ENCODE data around the gene ATP11B. TPM values are rescaled to one million over a fixed set of nuclear protein-coding genes. Genes with fewer than 3 reads are reported as not detected.

Gene ATP11B
- total RNA-seq, 2 experiments from 2014 or later = 86.6 to 92.3 TPM

DNA sequence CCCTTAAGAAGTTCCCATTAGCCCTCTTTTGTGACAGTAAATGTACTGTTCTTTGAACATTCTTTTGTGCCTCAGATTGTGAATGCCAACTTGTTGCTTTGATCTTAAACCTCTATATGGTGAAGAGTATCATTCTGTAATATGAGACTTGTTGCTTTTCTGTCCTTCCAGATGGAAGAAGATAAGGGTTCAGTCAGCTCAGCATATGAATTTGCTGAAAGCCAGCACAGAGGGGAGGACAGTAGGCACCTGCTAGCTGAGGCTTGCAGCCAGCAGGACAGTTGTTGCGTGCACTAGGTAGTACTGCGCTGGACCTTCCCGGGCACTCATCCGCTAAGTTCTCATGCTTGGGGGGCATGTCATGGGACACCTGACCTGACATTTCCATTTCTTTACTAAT, 112.3 kb downstream of the ATP11B start:
- intact Hi-C loops (cut with micrococcal nuclease) = no loop called here
- H3K4me1 Mint-ChIP-seq (ENCODE audit: low read depth) = peaks cover 13% of the 10 kb centered on the region
- no peaks in the 10 kb centered on the region for H3K27me3 Mint-ChIP-seq (ENCODE audit: low read depth)
- CTCF ChIA-PET = no interaction called here
- DNase-seq = no peak
- H3K4me3 Mint-ChIP-seq = no peak overlapping the region
- H3K27ac Mint-ChIP-seq = peak overlapping the region; percentile 3
- no peaks in the 10 kb centered on the region for H3K9me3 Mint-ChIP-seq
- H3K36me3 Mint-ChIP-seq (ENCODE audit: low read depth) = peaks cover 3% of the 10 kb centered on the region

DNA sequence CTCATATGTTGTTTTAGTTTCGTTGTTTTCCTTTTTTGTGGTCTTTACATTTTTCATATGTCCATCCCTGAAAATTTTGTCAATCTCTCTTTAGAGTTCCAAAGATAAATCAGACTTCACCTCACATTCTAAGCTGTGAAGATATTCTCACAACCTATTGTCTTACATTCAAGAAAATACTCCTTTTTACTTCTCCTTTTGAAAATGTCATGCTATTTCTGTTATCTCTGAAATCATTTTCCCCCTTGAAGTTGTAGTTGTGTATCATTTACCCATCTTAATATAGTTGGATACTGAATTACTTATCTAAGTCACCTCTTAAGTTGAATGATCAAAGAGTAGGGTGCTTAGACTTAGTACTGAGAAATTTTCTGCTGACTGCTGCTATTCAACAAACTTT, 112.7 kb downstream of the ATP11B start:
- CTCF ChIA-PET = no interaction called here
- intact Hi-C loops (cut with micrococcal nuclease) = no loop called here
- no peaks in the 10 kb centered on the region for H3K27me3 Mint-ChIP-seq (ENCODE audit: low read depth)
- no peak for DNase-seq
- H3K36me3 Mint-ChIP-seq (ENCODE audit: low read depth) = peaks cover 3% of the 10 kb centered on the region
- peaks cover 16% of the 10 kb centered on the region for H3K4me1 Mint-ChIP-seq (ENCODE audit: low read depth)
- no peaks in the 10 kb centered on the region for H3K9me3 Mint-ChIP-seq
- H3K27ac Mint-ChIP-seq = peak overlapping the region; percentile 3
- H3K4me3 Mint-ChIP-seq = no peak overlapping the region

DNA sequence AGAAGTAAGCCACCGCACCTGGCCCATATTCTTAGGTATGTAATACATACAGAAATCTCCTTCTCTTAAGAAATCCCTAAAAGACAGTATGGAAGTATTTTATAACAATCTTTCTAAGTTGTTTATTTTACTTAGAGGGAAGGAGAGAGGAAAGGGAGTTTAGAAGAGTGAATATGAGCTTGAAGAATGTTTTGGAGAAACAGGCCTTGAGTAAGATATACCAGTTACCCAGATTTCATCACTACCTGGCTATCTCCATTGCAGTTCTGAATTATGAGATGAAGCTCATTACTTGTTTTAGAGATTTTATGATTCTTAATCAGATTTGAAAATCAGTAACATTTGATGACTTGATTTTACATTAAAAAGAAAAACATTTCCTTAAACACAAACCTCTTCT, 115.2 kb downstream of the ATP11B start:
- H3K36me3 Mint-ChIP-seq (ENCODE audit: low read depth) = peaks cover 5% of the 10 kb centered on the region
- H3K4me1 Mint-ChIP-seq (ENCODE audit: low read depth) = peaks cover 36% of the 10 kb centered on the region
- intact Hi-C loops (cut with micrococcal nuclease) = loop anchor here (1.0 to 2.0 kb wide), 2 partner anchors 194 to 478 kb away; no protein-coding TSS in a partner anchor
- H3K27ac Mint-ChIP-seq = no peak overlapping the region
- DNase-seq = no peak
- H3K4me3 Mint-ChIP-seq = no peak overlapping the region
- H3K9me3 Mint-ChIP-seq = no peaks in the 10 kb centered on the region
- H3K27me3 Mint-ChIP-seq (ENCODE audit: low read depth) = no peaks in the 10 kb centered on the region
- CTCF ChIA-PET = interaction anchor here (1.1 to 3.1 kb wide), 3 partner anchors 11 to 71 kb away, joined by 3 to 16 read pairs (median 4); no protein-coding TSS in a partner anchor

DNA sequence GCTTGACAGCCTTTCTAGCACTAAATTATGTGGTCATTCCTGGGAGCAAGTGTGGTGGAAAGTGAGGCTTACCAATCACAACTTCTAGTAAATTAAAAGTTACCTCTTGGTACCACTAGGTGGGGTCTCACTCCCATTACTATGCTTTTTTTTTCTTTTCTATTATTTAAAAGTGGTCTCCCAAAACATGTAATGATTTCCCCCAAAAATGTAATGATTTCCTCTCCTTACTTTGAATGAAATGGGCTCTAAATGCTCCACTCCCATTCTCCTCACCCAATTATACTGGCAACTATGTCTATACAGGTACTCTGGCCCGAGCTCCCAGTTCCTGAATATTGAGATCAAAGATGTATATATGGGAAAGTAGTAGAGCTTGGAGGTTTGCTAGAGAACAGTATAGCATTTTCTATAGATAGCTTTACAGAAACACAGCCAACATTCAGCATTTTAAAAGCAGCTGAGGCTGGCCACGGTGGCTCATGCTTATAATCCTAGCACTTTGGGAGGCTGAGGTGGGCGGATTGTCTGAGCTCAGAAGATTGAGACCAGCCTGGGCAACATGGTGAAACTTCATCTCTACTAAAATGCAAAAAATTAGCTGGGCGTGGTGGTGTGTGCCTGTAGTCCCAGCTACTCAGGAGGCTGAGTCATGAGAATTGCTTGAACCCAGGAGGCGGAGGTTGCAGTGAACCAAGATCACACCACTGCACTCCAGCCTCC, 116.2 kb downstream of the ATP11B start:
- intact Hi-C loops (cut with micrococcal nuclease) = loop anchor here (1.0 to 5.0 kb wide), 5 partner anchors 58 to 270 kb away; partner anchors contain the start of gene MCCC1
- Mint-ChIP-seq H3K27ac (peak overlapping the region; percentile 54), H3K4me3 (no peak overlapping the region), H3K27me3 (ENCODE audit: low read depth) (no peaks in the 10 kb centered on the region), H3K4me1 (ENCODE audit: low read depth) (peaks cover 45% of the 10 kb centered on the region), H3K9me3 (no peaks in the 10 kb centered on the region), H3K36me3 (ENCODE audit: low read depth) (peaks cover 8% of the 10 kb centered on the region)
- CTCF ChIA-PET = interaction anchor here (0.7 to 3.1 kb wide), 14 partner anchors 10 to 213 kb away, joined by 3 to 16 read pairs (median 4); no protein-coding TSS in a partner anchor
- DNase-seq = no peak

DNA sequence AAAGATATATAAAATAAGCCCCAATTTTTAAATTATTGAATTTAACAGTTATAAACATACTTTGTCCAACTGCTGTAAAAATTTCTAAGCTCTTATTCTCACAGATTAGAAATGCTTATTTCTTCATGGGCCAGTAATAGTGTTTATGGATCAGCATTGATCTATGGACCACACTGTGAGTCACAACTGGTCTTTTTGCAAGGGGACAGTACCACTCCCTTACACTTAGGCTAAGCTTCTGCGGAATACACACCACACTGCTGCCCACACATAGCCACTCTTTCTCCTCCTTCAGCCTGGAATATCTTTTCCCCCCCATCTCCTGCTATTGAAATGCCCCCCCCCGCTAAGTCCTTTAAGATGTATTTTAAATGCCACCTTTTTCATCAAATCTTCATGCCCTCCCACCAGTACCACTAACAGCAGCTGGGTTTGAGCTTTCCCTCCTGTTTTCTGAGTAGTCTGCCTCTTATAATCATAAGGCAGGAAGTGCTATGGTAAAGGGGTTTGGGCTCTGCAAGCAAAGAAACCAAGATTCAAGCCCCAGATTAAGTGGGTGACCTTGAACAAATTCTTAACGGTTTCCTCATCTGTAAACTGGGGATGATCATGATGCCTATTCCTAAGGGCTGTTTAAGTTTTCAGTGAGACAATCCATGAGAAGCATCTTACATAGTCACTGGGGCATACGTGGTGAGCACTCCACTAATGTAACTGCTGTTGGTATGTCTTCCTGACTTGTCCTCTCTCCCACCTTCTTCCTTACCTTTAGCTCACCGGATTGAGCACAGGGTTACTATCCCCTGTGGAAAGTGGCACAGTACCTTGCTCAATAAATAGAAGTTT, 117.9 kb downstream of the ATP11B start:
- Mint-ChIP-seq H3K9me3 (no peaks in the 10 kb centered on the region), H3K36me3 (ENCODE audit: low read depth) (peaks cover 12% of the 10 kb centered on the region), H3K27me3 (ENCODE audit: low read depth) (no peaks in the 10 kb centered on the region), H3K27ac (no peak overlapping the region), H3K4me1 (ENCODE audit: low read depth) (peaks cover 52% of the 10 kb centered on the region), H3K4me3 (no peak overlapping the region)
- DNase-seq = no peak
- intact Hi-C loops (cut with micrococcal nuclease) = loop anchor here (5.0 kb wide), 1 partner anchor 56 kb away; no protein-coding TSS in a partner anchor
- CTCF ChIA-PET = interaction anchor here (0.6 to 3.1 kb wide), 7 partner anchors 8 to 345 kb away, joined by 3 to 16 read pairs (median 3); no protein-coding TSS in a partner anchor

DNA sequence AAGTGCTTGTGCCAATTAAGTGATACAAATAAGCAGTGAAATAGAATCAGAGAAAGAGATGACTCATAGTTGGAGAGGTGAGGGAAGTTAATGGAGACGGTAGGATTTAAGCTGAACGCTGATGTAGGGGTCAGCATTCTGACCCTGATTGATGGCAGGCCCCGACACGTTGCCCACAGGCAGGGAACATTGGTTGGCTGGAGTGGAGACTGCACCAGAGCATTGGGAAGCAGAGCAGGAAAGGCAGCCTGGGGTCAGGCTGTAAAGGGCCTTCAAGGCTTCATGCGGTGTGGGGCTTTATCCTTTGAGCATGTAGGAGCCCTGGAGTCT, 118.4 kb downstream of the ATP11B start:
- Mint-ChIP-seq H3K4me3 (no peak overlapping the region), H3K27ac (no peak overlapping the region), H3K27me3 (ENCODE audit: low read depth) (no peaks in the 10 kb centered on the region), H3K4me1 (ENCODE audit: low read depth) (peaks cover 52% of the 10 kb centered on the region), H3K36me3 (ENCODE audit: low read depth) (peaks cover 12% of the 10 kb centered on the region), H3K9me3 (no peaks in the 10 kb centered on the region)
- DNase-seq = no peak
- CTCF ChIA-PET = interaction anchor here (1.6 kb wide), 1 partner anchor 134 kb away, joined by 3 read pairs; no protein-coding TSS in a partner anchor
- intact Hi-C loops (cut with micrococcal nuclease) = loop anchor here (5.0 kb wide), 1 partner anchor 56 kb away; no protein-coding TSS in a partner anchor

DNA sequence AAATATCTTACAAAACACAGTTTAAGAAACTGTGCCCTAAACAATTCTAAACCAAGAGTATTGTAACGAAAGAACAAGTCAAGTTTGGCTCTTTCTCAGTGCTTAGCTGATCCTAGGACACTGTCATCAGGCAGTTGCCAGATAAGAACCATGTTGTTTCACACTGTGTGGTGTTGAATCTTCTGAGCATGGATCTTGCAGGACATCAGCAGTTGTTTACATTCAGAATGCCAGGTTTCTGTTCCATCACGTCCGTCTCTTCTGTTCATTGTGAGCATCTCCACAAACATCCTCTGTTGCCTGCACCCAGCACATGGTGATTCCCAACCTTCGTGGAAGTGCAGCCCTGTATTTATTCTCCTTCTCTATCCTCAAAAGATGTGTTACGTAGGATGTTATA, 119.2 kb downstream of the ATP11B start:
- Mint-ChIP-seq H3K4me3 (no peak overlapping the region), H3K9me3 (no peaks in the 10 kb centered on the region), H3K27ac (no peak overlapping the region), H3K36me3 (ENCODE audit: low read depth) (peaks cover 12% of the 10 kb centered on the region), H3K4me1 (ENCODE audit: low read depth) (peaks cover 52% of the 10 kb centered on the region), H3K27me3 (ENCODE audit: low read depth) (no peaks in the 10 kb centered on the region)
- intact Hi-C loops (cut with micrococcal nuclease) = loop anchor here (5.0 kb wide), 1 partner anchor 55 kb away; no protein-coding TSS in a partner anchor
- CTCF ChIA-PET = no interaction called here
- no peak for DNase-seq

DNA sequence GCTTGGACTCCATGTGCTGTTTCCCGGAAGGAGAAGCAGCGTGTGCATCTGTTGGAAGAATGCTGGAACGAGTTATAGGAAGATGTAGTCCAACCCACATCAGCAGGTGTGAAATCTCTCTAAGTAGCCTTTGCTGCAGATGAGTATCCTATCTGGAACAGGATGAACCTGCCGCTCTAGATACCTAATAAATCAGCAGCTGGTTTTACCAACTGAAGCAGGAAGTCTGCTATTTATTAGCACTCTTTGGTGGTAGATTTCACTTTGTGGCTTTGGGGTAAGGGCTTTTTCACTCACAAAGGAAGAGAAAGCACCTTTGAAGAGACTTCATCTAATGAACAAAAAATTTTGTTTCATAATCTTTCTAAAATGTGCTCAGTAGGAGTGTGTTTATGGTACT, 120.6 kb downstream of the ATP11B start:
- peak overlapping the region; percentile 65 for H3K27ac Mint-ChIP-seq
- no peak for DNase-seq
- CTCF ChIA-PET = no interaction called here
- intact Hi-C loops (cut with micrococcal nuclease) = loop anchor here (5.0 kb wide), 1 partner anchor 53 kb away; no protein-coding TSS in a partner anchor
- H3K4me3 Mint-ChIP-seq = no peak overlapping the region
- H3K4me1 Mint-ChIP-seq (ENCODE audit: low read depth) = peaks cover 52% of the 10 kb centered on the region
- no peaks in the 10 kb centered on the region for H3K9me3 Mint-ChIP-seq
- no peaks in the 10 kb centered on the region for H3K27me3 Mint-ChIP-seq (ENCODE audit: low read depth)
- H3K36me3 Mint-ChIP-seq (ENCODE audit: low read depth) = peaks cover 12% of the 10 kb centered on the region

DNA sequence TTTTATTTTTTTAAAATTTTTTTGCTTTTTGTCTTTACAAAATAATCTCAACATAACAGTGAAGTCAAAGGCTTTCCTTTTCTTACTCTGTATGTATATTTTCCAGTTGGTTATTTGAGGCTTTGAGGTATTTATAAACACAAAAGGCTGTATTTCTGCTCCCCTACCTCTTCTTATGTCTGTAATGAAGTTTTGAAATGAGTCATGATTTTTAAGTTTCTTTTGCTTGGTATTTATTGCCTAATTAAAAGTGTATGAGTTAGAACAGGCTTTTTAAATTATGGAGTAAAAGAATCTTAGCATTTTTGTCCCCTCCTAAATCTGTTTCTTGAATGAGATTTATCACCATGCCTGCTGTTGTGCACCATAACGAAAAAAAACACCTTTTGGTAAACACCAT, 121.0 kb downstream of the ATP11B start:
- CTCF ChIA-PET = no interaction called here

DNA sequence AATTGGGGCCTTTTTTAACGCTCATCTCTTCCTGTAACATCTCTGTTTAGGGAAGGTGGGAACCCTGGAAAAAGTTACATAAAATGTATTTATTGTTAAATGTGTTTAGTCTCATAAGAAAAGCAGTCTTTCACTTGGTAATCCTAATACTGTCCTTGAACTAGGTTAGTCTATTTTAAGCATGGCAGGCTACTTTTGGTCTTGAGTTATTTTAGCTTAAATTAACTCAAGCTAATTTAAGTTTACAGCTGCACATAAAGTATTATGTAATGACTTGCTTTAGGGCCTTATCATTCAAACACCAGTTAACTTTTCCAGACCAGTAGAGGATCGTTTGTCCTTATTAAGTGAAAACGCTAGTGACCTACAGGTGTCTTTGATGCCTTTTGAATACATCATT, 123.8 kb downstream of the ATP11B start:
- CTCF ChIA-PET = interaction anchor here (0.7 to 4.0 kb wide), 4 partner anchors 8 to 206 kb away, joined by 3 to 16 read pairs (median 3); no protein-coding TSS in a partner anchor
- Mint-ChIP-seq H3K4me1 (ENCODE audit: low read depth) (peaks cover 26% of the 10 kb centered on the region), H3K9me3 (no peaks in the 10 kb centered on the region), H3K4me3 (no peak overlapping the region), H3K27me3 (ENCODE audit: low read depth) (no peaks in the 10 kb centered on the region), H3K27ac (no peak overlapping the region), H3K36me3 (ENCODE audit: low read depth) (peaks cover 19% of the 10 kb centered on the region)
- intact Hi-C loops (cut with micrococcal nuclease) = no loop called here
- DNase-seq = no peak

More for the DNA sequence above, 121.0 kb downstream of the ATP11B start:
- Mint-ChIP-seq H3K36me3 (ENCODE audit: low read depth) (peaks cover 12% of the 10 kb centered on the region), H3K4me3 (no peak overlapping the region), H3K27ac (no peak overlapping the region), H3K27me3 (ENCODE audit: low read depth) (no peaks in the 10 kb centered on the region), H3K4me1 (ENCODE audit: low read depth) (peaks cover 49% of the 10 kb centered on the region), H3K9me3 (no peaks in the 10 kb centered on the region)
- intact Hi-C loops (cut with micrococcal nuclease) = loop anchor here (5.0 kb wide), 1 partner anchor 53 kb away; no protein-coding TSS in a partner anchor
- no peak for DNase-seq

DNA sequence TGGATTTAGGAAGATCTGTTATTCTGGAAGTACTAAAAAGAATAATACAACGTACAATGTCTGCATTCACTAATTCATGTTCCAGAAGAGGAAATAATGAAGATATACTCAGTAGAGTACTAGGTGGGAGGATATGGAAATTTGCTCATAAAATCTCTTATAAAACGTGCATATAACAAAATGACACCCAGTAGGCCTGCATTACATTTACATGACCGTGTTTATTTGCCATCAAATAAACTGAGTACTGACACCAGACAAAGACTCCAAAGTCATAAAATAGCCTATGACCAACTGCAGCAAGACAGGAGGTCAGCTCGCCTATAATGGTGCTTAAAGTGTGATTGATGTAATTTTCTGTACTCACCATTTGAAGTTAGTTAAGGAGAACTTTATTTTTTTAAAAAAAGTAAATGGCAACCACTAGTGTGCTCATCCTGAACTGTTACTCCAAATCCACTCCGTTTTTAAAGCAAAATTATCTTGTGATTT, 126.6 kb downstream of the ATP11B start:
- Mint-ChIP-seq H3K4me1 (ENCODE audit: low read depth) (peaks cover 3% of the 10 kb centered on the region), H3K27me3 (ENCODE audit: low read depth) (no peaks in the 10 kb centered on the region), H3K9me3 (no peaks in the 10 kb centered on the region), H3K36me3 (ENCODE audit: low read depth) (peaks cover 17% of the 10 kb centered on the region), H3K4me3 (no peak overlapping the region), H3K27ac (no peak overlapping the region)
- intact Hi-C loops (cut with micrococcal nuclease) = no loop called here
- CTCF ChIA-PET = interaction anchor here (4.0 kb wide), 1 partner anchor 10 kb away, joined by 16 read pairs; no protein-coding TSS in a partner anchor
- no peak for DNase-seq

DNA sequence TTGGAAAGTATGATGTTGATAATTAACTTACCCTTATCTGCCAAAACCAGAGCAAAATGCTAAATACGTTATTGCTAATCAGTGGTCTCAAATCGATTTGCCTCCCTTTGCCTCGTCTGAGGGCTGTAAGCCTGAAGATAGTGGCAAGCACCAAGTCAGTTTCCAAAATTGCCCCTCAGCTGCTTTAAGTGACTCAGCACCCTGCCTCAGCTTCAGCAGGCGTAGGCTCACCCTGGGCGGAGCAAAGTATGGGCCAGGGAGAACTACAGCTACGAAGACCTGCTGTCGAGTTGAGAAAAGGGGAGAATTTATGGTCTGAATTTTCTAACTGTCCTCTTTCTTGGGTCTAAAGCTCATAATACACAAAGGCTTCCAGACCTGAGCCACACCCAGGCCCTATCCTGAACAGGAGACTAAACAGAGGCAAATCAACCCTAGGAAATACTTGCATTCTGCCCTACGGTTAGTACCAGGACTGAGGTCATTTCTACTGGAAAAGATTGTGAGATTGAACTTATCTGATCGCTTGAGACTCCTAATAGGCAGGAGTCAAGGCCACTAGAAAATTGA, 127.3 kb downstream of the ATP11B start:
- CTCF ChIA-PET = interaction anchor here (4.0 kb wide), 1 partner anchor 11 kb away, joined by 16 read pairs; no protein-coding TSS in a partner anchor
- Mint-ChIP-seq H3K27me3 (ENCODE audit: low read depth) (no peaks in the 10 kb centered on the region), H3K4me3 (no peak overlapping the region), H3K9me3 (no peaks in the 10 kb centered on the region), H3K27ac (no peak overlapping the region), H3K36me3 (ENCODE audit: low read depth) (peaks cover 19% of the 10 kb centered on the region), H3K4me1 (ENCODE audit: low read depth) (no peaks in the 10 kb centered on the region)
- intact Hi-C loops (cut with micrococcal nuclease) = no loop called here
- no peak for DNase-seq
